Tibial nerve (tissue), 3 donors: ENCODE measurements around the gene GYG2.

Experiments used
- CTCF ChIP-seq, 5 experiments: fragments of 200-600 bp in 3 of 5; fragments of 450-650 bp in 2 of 5; sonication (generic) in 3 of 5; IDR thresholded peaks; one replicate each; pipeline ENCODE4 v1.5.1; 2016 to 2019; ENCODE audit warnings: antibody characterized with exemption in 5 of 5, mild to moderate bottlenecking in 3 of 5, moderate library complexity in 2 of 5
- POLR2A ChIP-seq, 2 donors: fragments of 450-650 bp; IDR thresholded peaks; one replicate each; pipeline ENCODE4 v1.6.1; 2017; ENCODE audit warnings: antibody characterized with exemption in 2 of 2, mild to moderate bottlenecking in 2 of 2, moderate library complexity in 2 of 2

GRCh38 chrX:2846992-2847391, 18.3 kb downstream of the GYG2 start:
- TF ChIP-seq CTCF (IDR thresholded peaks at IDR 0.05), result no peak
- no peak for TF ChIP-seq POLR2A (IDR thresholded peaks at IDR 0.05)
